GM23338 (cell line): Measurements from ENCODE around the gene NUTF2. TPM values are rescaled to one million over a fixed set of nuclear protein-coding genes. Genes with fewer than 3 reads are reported as not detected.
A peak's percentile ranks its signal among the peaks of the same experiment; 100 is the strongest.

Experiments used
- ATAC-seq: fragments of 200-7000 bp; cut with Tn5 transposase; 3 replicates; pipeline ENCODE4 v1.9.1; 2020
- DNase-seq: peaks from one replicate; pipeline ENCODE4 v3.0.0-alpha.2; 2015; ENCODE audit warnings: low spot score
- H2AFZ ChIP-seq: fragments of 200-600 bp; sonication (generic); 2 replicates; pipeline ENCODE4 v1.8.0; 2016; ENCODE audit warnings: antibody characterized with exemption, mild to moderate bottlenecking, moderate library complexity
- H3F3A ChIP-seq: fragments of 200-600 bp; sonication (generic); replicated peaks from 2 replicates; pipeline ENCODE4 v1.8.0; 2017; ENCODE audit warnings: antibody characterized with exemption, mixed run types, low read depth
- H3K27ac ChIP-seq: fragments of 200-600 bp; sonication (generic); 2 replicates; pipeline ENCODE4 v1.6.1; 2016; ENCODE audit warnings: low read depth
- H3K27me3 ChIP-seq: fragments of 200-600 bp; sonication (generic); 2 replicates; pipeline ENCODE4 v1.8.0; 2016; ENCODE audit warnings: mild to moderate bottlenecking, mixed run types, moderate library complexity; ENCODE audit not compliant: insufficient read depth
- H3K36me3 ChIP-seq: fragments of 200-600 bp; sonication (generic); 2 replicates; pipeline ENCODE4 v1.8.0; 2016; ENCODE audit warnings: mild to moderate bottlenecking; ENCODE audit not compliant: insufficient read depth
- H3K4me1 ChIP-seq: fragments of 200-600 bp; sonication (generic); 2 replicates; pipeline ENCODE4 v1.8.0; 2016; ENCODE audit warnings: mild to moderate bottlenecking, moderate library complexity; ENCODE audit not compliant: insufficient read depth
- H3K4me2 ChIP-seq: fragments of 200-600 bp; sonication (generic); 2 replicates; pipeline ENCODE4 v1.7.1; 2017; ENCODE audit warnings: mixed run types
- H3K4me3 ChIP-seq: fragments of 200-600 bp; sonication (generic); 2 replicates; pipeline ENCODE4 v1.6.1; 2016; ENCODE audit warnings: mixed run types
- H3K79me2 ChIP-seq: fragments of 200-600 bp; sonication (generic); replicated peaks from 2 replicates; pipeline ENCODE4 v1.8.0; 2017; ENCODE audit warnings: mild to moderate bottlenecking; ENCODE audit not compliant: insufficient read depth
- H3K9me2 ChIP-seq: fragments of 200-600 bp; sonication (generic); 2 replicates; pipeline ENCODE4 v1.8.0; 2017; ENCODE audit not compliant: insufficient read depth
- H4K20me1 ChIP-seq: fragments of 200-600 bp; sonication (generic); replicated peaks from 2 replicates; pipeline ENCODE4 v1.8.0; 2017; ENCODE audit warnings: mild to moderate bottlenecking; ENCODE audit not compliant: insufficient read depth
- H3K27ac Mint-ChIP-seq: 2 replicates; pipeline ENCODE4 v1.8.0; 2020; ENCODE audit warnings: inconsistent platforms, mild to moderate bottlenecking, moderate library complexity, mixed read lengths
- H3K27me3 Mint-ChIP-seq: 3 replicates; pipeline ENCODE4 v1.8.0; 2022; ENCODE audit warnings: low read depth, mild to moderate bottlenecking, moderate library complexity, mixed read lengths, inconsistent platforms; ENCODE audit not compliant: insufficient read depth, poor library complexity
- H3K36me3 Mint-ChIP-seq: 3 replicates; pipeline ENCODE4 v1.8.0; 2021; ENCODE audit warnings: low read depth, mild to moderate bottlenecking, inconsistent platforms, moderate library complexity, mixed read lengths
- H3K4me1 Mint-ChIP-seq: 3 replicates; pipeline ENCODE4 v1.8.0; 2020; ENCODE audit warnings: mild to moderate bottlenecking, inconsistent platforms, mixed read lengths
- H3K4me3 Mint-ChIP-seq: 3 replicates; pipeline ENCODE4 v1.8.0; 2021; ENCODE audit warnings: moderate library complexity, mild to moderate bottlenecking, inconsistent platforms, mixed read lengths
- H3K9me3 Mint-ChIP-seq: 3 replicates; pipeline ENCODE4 v1.8.0; 2020; ENCODE audit warnings: moderate library complexity, mild to moderate bottlenecking, inconsistent platforms, mixed read lengths
- CREB1 ChIP-seq: fragments of 250-450 bp; sonication (Bioruptor Pico); IDR thresholded peaks from 2 replicates; pipeline ENCODE4 v1.5.0; 2020; ENCODE audit warnings: low read depth, mild to moderate bottlenecking, moderate library complexity
- CTCF ChIP-seq, 2 experiments: fragments of 200-600 bp in 1 of 2; sonication (generic) in 1 of 2; conservative IDR thresholded peaks; 2 replicates each; pipeline versions ENCODE4 v1.5.1 to v1.6.1; 2016 to 2017; ENCODE audit warnings: antibody characterized with exemption in 2 of 2, low read depth in 2 of 2, mild to moderate bottlenecking in 2 of 2, moderate library complexity in 1 of 2
- EZH2 ChIP-seq: fragments of 200-600 bp; sonication (generic); IDR thresholded peaks from one replicate; pipeline ENCODE4 v1.8.0; 2017; ENCODE audit warnings: antibody characterized with exemption, mild to moderate bottlenecking, low read depth; ENCODE audit not compliant: unreplicated experiment
- EZH2phosphoT487 ChIP-seq: fragments of 200-600 bp; sonication (generic); IDR thresholded peaks from one replicate; pipeline ENCODE4 v1.8.1; 2018; ENCODE audit warnings: antibody characterized with exemption; ENCODE audit not compliant: unreplicated experiment
- JUNB ChIP-seq: IDR thresholded peaks from one replicate; pipeline ENCODE4 v1.6.1; 2016; ENCODE audit warnings: antibody characterized with exemption; ENCODE audit not compliant: unreplicated experiment
- POLR2AphosphoS5 ChIP-seq: IDR thresholded peaks from 2 replicates; pipeline ENCODE4 v1.6.1; 2016; ENCODE audit warnings: antibody characterized with exemption, low read depth
- STAT1 ChIP-seq: IDR thresholded peaks from one replicate; pipeline ENCODE4 v1.6.1; 2016; ENCODE audit warnings: antibody characterized with exemption; ENCODE audit not compliant: unreplicated experiment
- ZNF114 ChIP-seq: fragments of 250-450 bp; sonication (Bioruptor Pico); IDR thresholded peaks from 2 replicates; pipeline ENCODE4 v1.5.0; 2020; ENCODE audit warnings: mild to moderate bottlenecking, moderate library complexity
- long read RNA-seq: library from polyadenylated mRNA; unstranded; transcript quantifications from one replicate; pipeline ENCODE4 v2.0.0, GENCODE V29; 2020; ENCODE audit not compliant: unreplicated experiment
- polyA plus RNA-seq: library from polyadenylated mRNA; unstranded; fragments of >200 nt; fragmentation: Nextera tagmentation; extraction: Ambion mirVana; gene quantifications from 2 replicates; pipeline ENCODE4 v1.2.1, GENCODE V29; 2016
- total RNA-seq: library from RNA; depleted of rRNA; stranded (reverse); fragments of >200 nt; shearing (Covaris generic); gene quantifications from 2 replicates; pipeline ENCODE4 v1.2.3, GENCODE V29; 2014; rRNA removed
- TF ChIP-seq, protein P1 (sequence below): IDR thresholded peaks from one replicate; pipeline ENCODE4 v1.6.1; 2018; ENCODE audit warnings: antibody characterized with exemption; ENCODE audit not compliant: unreplicated experiment
- TF ChIP-seq, protein P2 (sequence below): IDR thresholded peaks from 2 replicates; pipeline ENCODE4 v1.6.1; 2016; ENCODE audit warnings: antibody characterized with exemption

The NUTF2 gene
- total RNA-seq (158 and 321 TPM in 2 replicates), polyA plus RNA-seq (373 and 391 TPM in 2 replicates)
- long read RNA-seq, transcript NUTF2-206 (5 exons, 1,119 nt), result minor isoform, 7 of 168 reads
- long read RNA-seq, transcript NUTF2-201 (5 exons, 2,321 nt), result major isoform, 139 of 168 reads
- long read RNA-seq, transcript NUTF2-208 (1 exons, 2,608 nt), result minor isoform, 5 of 168 reads
- long read RNA-seq, partial matches to known transcripts, result 12 of 168 reads
- long read RNA-seq, other reads (novel, unspliced or antisense), result 4 of 168 reads

GRCh38 chr16:67846320-67847063 lies at the start of gene NUTF2:
NUTF2 (plus strand) TSS chr16:67846933; CDS start chr16:67865131, 18,198 bp downstream.
- H3K79me2 ChIP-seq, result peaks cover 73% of the 10 kb centered on the region
- peak within 1 kb of the TSS; percentile 98 for H3K4me2 ChIP-seq
- ATAC-seq (peak; percentile 71), DNase-seq (peak; percentile 98)
- 0 out of 2 replicates have a peak, but pooled peaks cover 3% of the 10 kb centered on the region for H3K36me3 ChIP-seq
- peaks cover 37% of the 10 kb centered on the region for H3F3A ChIP-seq
- H3K4me1 Mint-ChIP-seq, result peaks cover 38% of the 10 kb centered on the region
- TF ChIP-seq, protein P1, sequence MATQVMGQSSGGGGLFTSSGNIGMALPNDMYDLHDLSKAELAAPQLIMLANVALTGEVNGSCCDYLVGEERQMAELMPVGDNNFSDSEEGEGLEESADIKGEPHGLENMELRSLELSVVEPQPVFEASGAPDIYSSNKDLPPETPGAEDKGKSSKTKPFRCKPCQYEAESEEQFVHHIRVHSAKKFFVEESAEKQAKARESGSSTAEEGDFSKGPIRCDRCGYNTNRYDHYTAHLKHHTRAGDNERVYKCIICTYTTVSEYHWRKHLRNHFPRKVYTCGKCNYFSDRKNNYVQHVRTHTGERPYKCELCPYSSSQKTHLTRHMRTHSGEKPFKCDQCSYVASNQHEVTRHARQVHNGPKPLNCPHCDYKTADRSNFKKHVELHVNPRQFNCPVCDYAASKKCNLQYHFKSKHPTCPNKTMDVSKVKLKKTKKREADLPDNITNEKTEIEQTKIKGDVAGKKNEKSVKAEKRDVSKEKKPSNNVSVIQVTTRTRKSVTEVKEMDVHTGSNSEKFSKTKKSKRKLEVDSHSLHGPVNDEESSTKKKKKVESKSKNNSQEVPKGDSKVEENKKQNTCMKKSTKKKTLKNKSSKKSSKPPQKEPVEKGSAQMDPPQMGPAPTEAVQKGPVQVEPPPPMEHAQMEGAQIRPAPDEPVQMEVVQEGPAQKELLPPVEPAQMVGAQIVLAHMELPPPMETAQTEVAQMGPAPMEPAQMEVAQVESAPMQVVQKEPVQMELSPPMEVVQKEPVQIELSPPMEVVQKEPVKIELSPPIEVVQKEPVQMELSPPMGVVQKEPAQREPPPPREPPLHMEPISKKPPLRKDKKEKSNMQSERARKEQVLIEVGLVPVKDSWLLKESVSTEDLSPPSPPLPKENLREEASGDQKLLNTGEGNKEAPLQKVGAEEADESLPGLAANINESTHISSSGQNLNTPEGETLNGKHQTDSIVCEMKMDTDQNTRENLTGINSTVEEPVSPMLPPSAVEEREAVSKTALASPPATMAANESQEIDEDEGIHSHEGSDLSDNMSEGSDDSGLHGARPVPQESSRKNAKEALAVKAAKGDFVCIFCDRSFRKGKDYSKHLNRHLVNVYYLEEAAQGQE, result no peak
- TF ChIP-seq POLR2AphosphoS5 (peak; percentile 51), EZH2 (no peak), STAT1 (no peak), CREB1 (CRISPR knock-in tag) (peak; percentile 79)
- TF ChIP-seq, protein P2, sequence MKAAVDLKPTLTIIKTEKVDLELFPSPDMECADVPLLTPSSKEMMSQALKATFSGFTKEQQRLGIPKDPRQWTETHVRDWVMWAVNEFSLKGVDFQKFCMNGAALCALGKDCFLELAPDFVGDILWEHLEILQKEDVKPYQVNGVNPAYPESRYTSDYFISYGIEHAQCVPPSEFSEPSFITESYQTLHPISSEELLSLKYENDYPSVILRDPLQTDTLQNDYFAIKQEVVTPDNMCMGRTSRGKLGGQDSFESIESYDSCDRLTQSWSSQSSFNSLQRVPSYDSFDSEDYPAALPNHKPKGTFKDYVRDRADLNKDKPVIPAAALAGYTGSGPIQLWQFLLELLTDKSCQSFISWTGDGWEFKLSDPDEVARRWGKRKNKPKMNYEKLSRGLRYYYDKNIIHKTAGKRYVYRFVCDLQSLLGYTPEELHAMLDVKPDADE, result peak; percentile 98
- H3K9me2 ChIP-seq, result no peaks in the 10 kb centered on the region
- peak within 1 kb of the TSS; percentile 91 for H3K4me3 ChIP-seq
- peak within 1 kb of the TSS; percentile 95 for H3K27ac Mint-ChIP-seq
- peaks cover 43% of the 10 kb centered on the region for H4K20me1 ChIP-seq
- peak within 1 kb of the TSS; percentile 97 for H3K27ac ChIP-seq
- H3K27me3 Mint-ChIP-seq, result peaks cover 14% of the 10 kb centered on the region
- peak within 1 kb of the TSS; percentile 95 for H3K4me3 Mint-ChIP-seq
- H3K9me3 Mint-ChIP-seq, result no peaks in the 10 kb centered on the region
- H3K4me1 ChIP-seq, result peaks cover 37% of the 10 kb centered on the region
- no peaks in the 10 kb centered on the region for H3K27me3 ChIP-seq
- peak within 1 kb of the TSS; percentile 53; the same call in 1 of the 2 replicates for H2AFZ ChIP-seq
- H3K36me3 Mint-ChIP-seq, result peaks cover 25% of the 10 kb centered on the region

- H3K27me3 Mint-ChIP-seq, result no peaks in the 10 kb centered on the region
- Histone ChIP-seq H3K36me3 (peaks cover 7% of the 10 kb centered on the region; the same call in 1 of the 2 replicates), H3K27ac (no peak overlapping the region), H3K4me2 (no peak overlapping the region), H3K9me2 (no peaks in the 10 kb centered on the region), H3K4me1 (peaks cover 5% of the 10 kb centered on the region), H3K79me2 (peaks cover 55% of the 10 kb centered on the region), H2AFZ (no peak overlapping the region), H3F3A (no peaks in the 10 kb centered on the region), H3K27me3 (no peaks in the 10 kb centered on the region), H4K20me1 (peaks cover 24% of the 10 kb centered on the region; the same call in 1 of the 2 replicates), H3K4me3 (no peak overlapping the region)
- ATAC-seq (no peak), DNase-seq (no peak)
- H3K36me3 Mint-ChIP-seq, result peaks cover 46% of the 10 kb centered on the region
- no peaks in the 10 kb centered on the region for H3K9me3 Mint-ChIP-seq
- H3K4me3 Mint-ChIP-seq, result no peak overlapping the region
- peaks cover 7% of the 10 kb centered on the region for H3K4me1 Mint-ChIP-seq
- peak overlapping the region; percentile 94 for H3K27ac Mint-ChIP-seq
- TF ChIP-seq EZH2, result no peak
- no peak for TF ChIP-seq JUNB
- no peak for TF ChIP-seq CTCF (conservative IDR thresholded peaks at IDR 0.05; ENCODE audit: low read depth in 2 of 2)
- no peak for TF ChIP-seq EZH2phosphoT487
- TF ChIP-seq ZNF114, result no peak
- TF ChIP-seq, protein P1, result no peak
Measured at GRCh38 chr16:67800338-67800926, 46.3 kb upstream of the NUTF2 start.
